ENCODE results near the gene ABLIM1. TPM values are rescaled to one million over a fixed set of nuclear protein-coding genes. Genes with fewer than 3 reads are reported as not detected.

The ABLIM1 gene
- total RNA-seq, 4 donors from 2014 or later, result 156 to 278 (median 213) TPM

DNA sequence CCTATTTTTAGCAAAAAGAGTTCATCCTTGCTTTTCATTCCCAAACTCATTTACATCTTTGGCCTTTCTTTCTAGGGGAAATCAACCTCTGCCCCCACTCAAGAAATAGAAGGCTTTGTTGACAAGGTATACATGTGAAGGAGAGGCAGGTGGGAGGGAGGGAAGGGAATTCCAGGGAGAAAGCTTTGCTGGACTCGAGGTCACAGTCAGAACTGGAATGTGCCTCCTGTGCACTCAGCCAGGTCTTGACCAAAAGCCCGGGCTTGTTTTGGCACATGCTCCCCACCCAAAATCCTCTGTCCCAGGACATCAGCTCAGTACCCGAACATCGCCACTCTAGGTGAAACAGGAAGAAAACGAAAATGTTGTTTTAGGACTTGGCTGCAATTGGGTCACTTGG lies 61.3 kb downstream of the ABLIM1 start:
- Histone ChIP-seq H3K27ac (no peak overlapping the region), H3K9me3 (peaks cover 5% of the 10 kb centered on the region), H3K27me3 (no peaks in the 10 kb centered on the region), H3K4me1 (no peaks in the 10 kb centered on the region), H3K4me3 (no peak overlapping the region), H3K36me3 (peaks cover 8% of the 10 kb centered on the region)
- DNase-seq (ENCODE audit: low spot score in 2 of 2), result no peak
- TF ChIP-seq POLR2AphosphoS5 (IDR thresholded peaks at IDR 0.05), result no peak
- TF ChIP-seq EP300 (IDR thresholded peaks at IDR 0.05), result no peak
- TF ChIP-seq POLR2A (IDR thresholded peaks at IDR 0.05), result no peak
- TF ChIP-seq, protein P1, sequence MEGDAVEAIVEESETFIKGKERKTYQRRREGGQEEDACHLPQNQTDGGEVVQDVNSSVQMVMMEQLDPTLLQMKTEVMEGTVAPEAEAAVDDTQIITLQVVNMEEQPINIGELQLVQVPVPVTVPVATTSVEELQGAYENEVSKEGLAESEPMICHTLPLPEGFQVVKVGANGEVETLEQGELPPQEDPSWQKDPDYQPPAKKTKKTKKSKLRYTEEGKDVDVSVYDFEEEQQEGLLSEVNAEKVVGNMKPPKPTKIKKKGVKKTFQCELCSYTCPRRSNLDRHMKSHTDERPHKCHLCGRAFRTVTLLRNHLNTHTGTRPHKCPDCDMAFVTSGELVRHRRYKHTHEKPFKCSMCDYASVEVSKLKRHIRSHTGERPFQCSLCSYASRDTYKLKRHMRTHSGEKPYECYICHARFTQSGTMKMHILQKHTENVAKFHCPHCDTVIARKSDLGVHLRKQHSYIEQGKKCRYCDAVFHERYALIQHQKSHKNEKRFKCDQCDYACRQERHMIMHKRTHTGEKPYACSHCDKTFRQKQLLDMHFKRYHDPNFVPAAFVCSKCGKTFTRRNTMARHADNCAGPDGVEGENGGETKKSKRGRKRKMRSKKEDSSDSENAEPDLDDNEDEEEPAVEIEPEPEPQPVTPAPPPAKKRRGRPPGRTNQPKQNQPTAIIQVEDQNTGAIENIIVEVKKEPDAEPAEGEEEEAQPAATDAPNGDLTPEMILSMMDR (IDR thresholded peaks at IDR 0.05), result no peak
- 90% methylated on average over 5 of the region's 5 CpGs for WGBS

DNA sequence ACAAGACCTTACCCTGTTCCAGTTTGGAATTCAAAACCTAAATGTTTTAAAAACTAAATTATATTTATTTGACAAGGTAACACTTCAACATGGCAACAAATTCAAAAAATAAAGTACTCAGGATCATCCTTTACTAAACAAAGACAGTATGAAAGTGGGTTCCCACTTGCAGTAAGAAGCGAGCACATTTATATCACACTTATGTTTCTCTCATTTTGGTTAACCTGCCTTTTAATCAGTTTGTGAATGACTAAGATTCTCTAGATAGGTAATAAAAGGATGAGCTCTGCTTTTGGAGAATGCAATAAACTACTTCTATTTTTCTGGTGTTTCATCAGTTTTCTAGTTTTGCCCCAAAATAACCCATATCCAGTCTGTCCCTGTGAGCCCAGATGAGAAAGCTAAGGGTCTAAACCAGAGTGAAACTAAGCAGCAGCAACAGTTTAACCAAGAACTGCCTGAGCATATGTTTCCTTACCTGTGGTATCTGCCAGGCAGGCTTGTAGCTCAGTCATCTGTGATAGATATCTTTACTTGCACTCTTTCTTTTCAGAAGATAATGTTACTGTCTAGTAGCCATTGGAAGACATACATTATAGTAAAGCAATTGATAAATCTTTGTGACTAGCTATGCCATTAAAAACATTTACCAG lies 64.1 kb downstream of the ABLIM1 start:
- no peak overlapping the region for H3K4me3 ChIP-seq
- H3K4me1 ChIP-seq, result no peaks in the 10 kb centered on the region
- no peaks in the 10 kb centered on the region for H3K27me3 ChIP-seq
- 91% methylated on average over 1 of the region's 1 CpG for WGBS
- no peak for TF ChIP-seq POLR2AphosphoS5 (IDR thresholded peaks at IDR 0.05)
- TF ChIP-seq, protein P1 (IDR thresholded peaks at IDR 0.05), result no peak
- no peak for TF ChIP-seq POLR2A (IDR thresholded peaks at IDR 0.05)
- no peak for TF ChIP-seq EP300 (IDR thresholded peaks at IDR 0.05)
- H3K27ac ChIP-seq, result no peak overlapping the region
- DNase-seq (ENCODE audit: low spot score in 2 of 2), result no peak
- H3K36me3 ChIP-seq, result peaks cover 5% of the 10 kb centered on the region
- H3K9me3 ChIP-seq, result peaks cover 5% of the 10 kb centered on the region

DNA sequence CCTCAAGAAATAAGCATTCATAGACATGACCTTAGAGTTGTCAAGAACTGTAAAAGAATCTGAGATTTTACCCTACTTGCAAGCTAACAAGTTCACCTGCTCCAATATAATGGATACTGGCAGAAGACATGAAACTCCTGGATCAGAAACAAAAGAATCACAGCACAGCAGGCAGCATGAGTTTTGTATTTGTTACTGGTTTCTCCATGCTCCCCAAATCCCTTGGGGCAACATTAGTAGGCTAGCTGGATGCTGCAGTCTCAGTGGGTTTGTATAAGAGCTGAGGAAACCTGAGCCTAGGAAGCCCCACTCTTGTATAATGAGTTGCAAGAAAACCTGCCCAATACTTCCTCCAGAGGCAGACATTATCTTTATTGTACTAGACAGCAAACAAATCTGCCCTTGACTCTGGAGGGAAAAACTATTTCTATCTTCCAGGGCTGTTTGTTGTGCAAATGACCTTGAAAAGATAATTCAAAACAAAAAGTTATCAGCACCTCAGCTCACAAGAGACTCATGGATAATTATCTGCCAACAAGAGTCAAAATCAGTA lies 64.8 kb downstream of the ABLIM1 start:
- Histone ChIP-seq H3K4me1 (no peaks in the 10 kb centered on the region), H3K9me3 (peaks cover 5% of the 10 kb centered on the region), H3K27ac (no peak overlapping the region), H3K36me3 (peaks cover 5% of the 10 kb centered on the region), H3K27me3 (no peaks in the 10 kb centered on the region), H3K4me3 (no peak overlapping the region)
- DNase-seq (ENCODE audit: low spot score in 2 of 2), result no peak
- TF ChIP-seq, protein P1 (IDR thresholded peaks at IDR 0.05), result no peak
- TF ChIP-seq POLR2A (IDR thresholded peaks at IDR 0.05) (no peak), EP300 (IDR thresholded peaks at IDR 0.05) (no peak)

DNA sequence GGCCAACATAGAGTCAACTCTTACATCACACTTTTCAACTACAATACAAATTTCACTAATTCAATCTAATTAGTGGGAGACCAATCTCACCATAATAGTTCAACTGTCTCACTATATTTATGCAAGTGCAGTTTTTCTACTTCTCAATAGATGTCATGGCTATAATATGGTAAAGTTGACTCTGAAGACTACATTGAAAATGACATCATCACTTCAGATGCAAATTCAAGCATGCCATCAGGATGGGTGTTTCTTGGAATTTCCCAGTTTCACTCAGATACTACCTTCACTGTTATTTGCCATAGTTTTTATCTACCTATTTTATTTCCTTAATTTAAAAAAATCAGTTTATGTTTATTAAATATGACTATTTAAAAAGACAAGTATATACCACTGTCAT lies 67.1 kb downstream of the ABLIM1 start:
- no peaks in the 10 kb centered on the region for H3K4me1 ChIP-seq
- H3K4me3 ChIP-seq, result no peak overlapping the region
- H3K27ac ChIP-seq, result no peak overlapping the region
- TF ChIP-seq POLR2AphosphoS5 (IDR thresholded peaks at IDR 0.05) (no peak), EP300 (IDR thresholded peaks at IDR 0.05) (no peak), POLR2A (IDR thresholded peaks at IDR 0.05) (no peak)
- TF ChIP-seq, protein P1 (IDR thresholded peaks at IDR 0.05), result no peak
- peaks cover 5% of the 10 kb centered on the region for H3K9me3 ChIP-seq
- no peaks in the 10 kb centered on the region for H3K27me3 ChIP-seq
- DNase-seq (ENCODE audit: low spot score in 2 of 2), result no peak
- peaks cover 5% of the 10 kb centered on the region for H3K36me3 ChIP-seq

DNA sequence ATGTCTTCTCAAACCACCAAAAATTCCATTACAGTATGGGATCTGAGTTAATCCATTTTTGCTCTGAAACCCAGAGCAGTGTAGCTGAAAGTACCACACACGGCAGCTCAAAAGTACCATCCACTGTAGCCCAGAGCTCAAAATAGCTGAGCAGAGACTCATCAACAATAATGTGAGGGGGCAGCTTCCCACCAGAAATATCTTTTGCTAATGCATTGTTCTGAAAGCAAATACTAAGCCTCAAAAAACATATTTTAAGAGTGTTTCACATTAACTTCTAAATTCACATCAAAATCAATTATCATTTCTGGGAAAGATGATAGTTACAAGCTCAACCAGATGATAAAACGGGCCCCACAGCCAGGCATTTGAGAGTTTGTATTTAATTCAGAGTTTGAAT lies 73.7 kb downstream of the ABLIM1 start:
- no peaks in the 10 kb centered on the region for H3K36me3 ChIP-seq
- H3K27me3 ChIP-seq, result no peaks in the 10 kb centered on the region
- DNase-seq (ENCODE audit: low spot score in 2 of 2), result no peak
- peaks cover 5% of the 10 kb centered on the region for H3K4me1 ChIP-seq
- 63% methylated on average over 2 of the region's 2 CpGs for WGBS
- H3K4me3 ChIP-seq, result no peak overlapping the region
- TF ChIP-seq, protein P1 (IDR thresholded peaks at IDR 0.05), result no peak
- TF ChIP-seq EP300 (IDR thresholded peaks at IDR 0.05), result no peak
- TF ChIP-seq POLR2A (IDR thresholded peaks at IDR 0.05), result no peak
- no peak for TF ChIP-seq POLR2AphosphoS5 (IDR thresholded peaks at IDR 0.05)
- no peak overlapping the region for H3K27ac ChIP-seq
- no peaks in the 10 kb centered on the region for H3K9me3 ChIP-seq

All from suprapubic skin (tissue), 4 donors.